ENCODE measurements around the gene SUPV3L1.

The SUPV3L1 gene

DNA sequence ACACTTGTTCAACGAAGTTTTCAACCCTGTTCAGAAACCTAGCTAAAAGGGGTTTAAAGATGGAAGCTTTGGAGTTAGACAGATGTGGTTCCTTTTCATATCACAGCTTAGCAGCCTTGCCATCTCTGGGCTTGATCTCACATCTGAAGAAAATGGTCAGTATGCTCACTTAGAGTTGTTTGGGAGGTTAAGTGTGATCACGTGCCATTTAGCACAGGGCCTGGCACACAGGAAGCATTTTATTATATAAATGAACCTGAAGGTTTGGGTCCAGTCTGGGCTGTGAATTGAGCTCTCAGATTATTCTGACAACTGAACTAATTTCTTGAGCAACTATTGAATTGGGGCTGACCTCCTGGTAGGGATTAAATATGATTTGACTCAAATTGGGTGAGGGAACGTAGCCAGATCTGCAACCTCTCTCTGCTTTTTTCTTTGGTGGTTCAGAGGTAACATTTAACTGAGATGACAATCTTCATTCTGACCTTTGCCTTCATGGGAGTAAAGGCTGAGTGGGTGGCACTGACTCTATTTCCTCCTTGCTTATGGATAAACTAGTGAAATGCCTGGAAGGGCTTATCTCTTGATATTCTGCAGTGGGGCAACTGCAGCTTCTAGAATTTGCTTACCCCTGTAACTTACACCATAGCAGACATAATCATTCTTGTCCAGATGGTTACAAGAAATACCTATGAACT, 29.9 kb downstream of the SUPV3L1 start:
- TF ChIP-seq, protein P1, sequence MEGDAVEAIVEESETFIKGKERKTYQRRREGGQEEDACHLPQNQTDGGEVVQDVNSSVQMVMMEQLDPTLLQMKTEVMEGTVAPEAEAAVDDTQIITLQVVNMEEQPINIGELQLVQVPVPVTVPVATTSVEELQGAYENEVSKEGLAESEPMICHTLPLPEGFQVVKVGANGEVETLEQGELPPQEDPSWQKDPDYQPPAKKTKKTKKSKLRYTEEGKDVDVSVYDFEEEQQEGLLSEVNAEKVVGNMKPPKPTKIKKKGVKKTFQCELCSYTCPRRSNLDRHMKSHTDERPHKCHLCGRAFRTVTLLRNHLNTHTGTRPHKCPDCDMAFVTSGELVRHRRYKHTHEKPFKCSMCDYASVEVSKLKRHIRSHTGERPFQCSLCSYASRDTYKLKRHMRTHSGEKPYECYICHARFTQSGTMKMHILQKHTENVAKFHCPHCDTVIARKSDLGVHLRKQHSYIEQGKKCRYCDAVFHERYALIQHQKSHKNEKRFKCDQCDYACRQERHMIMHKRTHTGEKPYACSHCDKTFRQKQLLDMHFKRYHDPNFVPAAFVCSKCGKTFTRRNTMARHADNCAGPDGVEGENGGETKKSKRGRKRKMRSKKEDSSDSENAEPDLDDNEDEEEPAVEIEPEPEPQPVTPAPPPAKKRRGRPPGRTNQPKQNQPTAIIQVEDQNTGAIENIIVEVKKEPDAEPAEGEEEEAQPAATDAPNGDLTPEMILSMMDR (IDR thresholded peaks at IDR 0.05; ENCODE audit: insufficient read depth, low read length, poor library complexity, severe bottlenecking), result no peak
- peaks cover 11% of the 10 kb centered on the region for H3K36me3 ChIP-seq (ENCODE audit: control insufficient read depth, insufficient read depth, low read length)

DNA sequence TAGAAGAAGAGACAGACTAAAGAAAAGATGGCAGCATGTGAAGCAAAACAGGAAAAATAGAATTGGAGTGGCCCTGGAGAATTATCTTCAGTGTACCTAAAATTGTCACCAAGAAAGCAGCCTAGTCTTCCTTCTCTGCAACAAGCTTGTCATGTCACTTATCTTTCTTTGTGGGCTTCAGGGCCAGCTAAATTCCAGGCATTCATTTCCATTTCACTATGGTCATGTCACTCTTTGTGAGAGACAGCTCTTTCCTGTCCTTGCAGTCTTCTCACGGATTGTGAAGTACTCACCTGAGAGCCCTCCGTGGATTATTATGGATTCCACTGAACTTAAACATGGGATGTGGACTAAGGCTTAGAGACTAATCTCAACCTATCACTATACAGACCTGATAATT, 31.1 kb downstream of the SUPV3L1 start:
- no peak overlapping the region for H3K4me3 ChIP-seq (replicated peaks; ENCODE audit: low read depth, low read length)
- DNase-seq (ENCODE audit: extremely low read depth, insufficient read length), result no peak
- no peaks in the 10 kb centered on the region; the same call in 1 of the 2 replicates for H3K27me3 ChIP-seq (replicated peaks; ENCODE audit: control insufficient read depth, insufficient read depth, low read length)
- TF ChIP-seq, protein P1 (IDR thresholded peaks at IDR 0.05; ENCODE audit: insufficient read depth, low read length, poor library complexity, severe bottlenecking), result no peak
- H3K36me3 ChIP-seq (ENCODE audit: control insufficient read depth, insufficient read depth, low read length), result peaks cover 11% of the 10 kb centered on the region

More for the DNA sequence above, 29.9 kb downstream of the SUPV3L1 start:
- Histone ChIP-seq H3K4me3 (replicated peaks; ENCODE audit: low read depth, low read length) (no peak overlapping the region), H3K27me3 (replicated peaks; ENCODE audit: control insufficient read depth, insufficient read depth, low read length) (no peaks in the 10 kb centered on the region)
- DNase-seq (ENCODE audit: extremely low read depth, insufficient read length), result no peak

DNA sequence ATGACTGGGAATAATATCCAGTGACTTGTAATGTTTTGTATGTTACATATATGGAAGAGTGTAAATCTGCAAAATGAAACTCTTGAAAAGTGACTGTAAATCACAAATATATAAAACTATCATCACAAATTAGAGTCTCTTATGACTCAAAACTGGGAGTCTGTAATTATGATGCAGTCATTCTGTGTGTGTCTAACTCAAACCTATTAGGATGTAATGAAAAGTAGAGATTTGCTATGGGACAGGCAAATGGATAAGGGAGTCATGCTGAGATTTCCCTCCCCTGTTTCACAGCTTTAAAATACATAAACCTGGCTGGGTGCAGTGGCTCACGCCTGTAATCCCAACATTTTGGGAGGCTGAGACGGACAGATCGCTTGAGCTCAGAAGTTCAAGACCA, 31.5 kb downstream of the SUPV3L1 start:
- TF ChIP-seq, protein P1 (IDR thresholded peaks at IDR 0.05; ENCODE audit: insufficient read depth, low read length, poor library complexity, severe bottlenecking), result no peak
- Histone ChIP-seq H3K36me3 (ENCODE audit: control insufficient read depth, insufficient read depth, low read length) (peaks cover 9% of the 10 kb centered on the region), H3K27me3 (replicated peaks; ENCODE audit: control insufficient read depth, insufficient read depth, low read length) (no peaks in the 10 kb centered on the region; the same call in 1 of the 2 replicates), H3K4me3 (replicated peaks; ENCODE audit: low read depth, low read length) (no peak overlapping the region)
- no peak for DNase-seq (ENCODE audit: extremely low read depth, insufficient read length)

DNA sequence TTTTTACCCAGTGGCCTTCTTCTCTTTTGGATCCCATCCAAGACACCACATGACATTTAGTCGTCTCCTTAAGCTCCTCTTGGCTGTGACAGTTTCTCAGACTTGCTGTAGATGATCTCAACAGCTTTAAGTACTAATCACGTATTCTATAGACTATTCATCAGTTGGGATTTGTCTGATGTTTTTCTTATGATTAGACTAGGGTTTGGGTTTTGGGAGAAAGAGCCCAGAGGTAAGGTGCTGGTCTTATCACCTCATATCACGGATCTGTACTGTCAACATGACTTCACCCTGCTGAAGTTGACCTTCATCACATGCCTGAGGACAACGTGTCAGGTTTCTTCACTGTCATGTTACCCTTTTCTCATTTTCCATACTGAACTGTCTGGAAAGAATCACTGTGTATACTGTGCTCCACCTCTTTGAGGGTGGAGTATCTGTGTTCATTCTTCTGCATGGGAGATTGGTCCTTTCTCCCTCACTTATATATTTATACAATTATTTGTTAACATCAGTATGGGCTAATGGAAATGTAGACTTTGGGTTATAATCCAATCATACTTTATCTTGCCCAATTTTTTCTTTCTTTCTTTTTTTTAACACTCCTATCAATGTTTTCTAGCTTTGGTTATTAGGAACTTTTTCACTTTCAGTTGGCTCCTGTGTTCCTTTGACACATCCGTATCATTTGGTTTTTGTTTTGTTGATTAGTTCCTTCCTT, 33.7 kb downstream of the SUPV3L1 start:
- TF ChIP-seq, protein P1 (IDR thresholded peaks at IDR 0.05; ENCODE audit: insufficient read depth, low read length, poor library complexity, severe bottlenecking), result no peak
- no peak for DNase-seq (ENCODE audit: extremely low read depth, insufficient read length)
- Histone ChIP-seq H3K4me3 (replicated peaks; ENCODE audit: low read depth, low read length) (no peak overlapping the region), H3K27me3 (replicated peaks; ENCODE audit: control insufficient read depth, insufficient read depth, low read length) (no peaks in the 10 kb centered on the region; the same call in 1 of the 2 replicates), H3K36me3 (ENCODE audit: control insufficient read depth, insufficient read depth, low read length) (peaks cover under 1% of the 10 kb centered on the region; the same call in 1 of the 2 replicates)

DNA sequence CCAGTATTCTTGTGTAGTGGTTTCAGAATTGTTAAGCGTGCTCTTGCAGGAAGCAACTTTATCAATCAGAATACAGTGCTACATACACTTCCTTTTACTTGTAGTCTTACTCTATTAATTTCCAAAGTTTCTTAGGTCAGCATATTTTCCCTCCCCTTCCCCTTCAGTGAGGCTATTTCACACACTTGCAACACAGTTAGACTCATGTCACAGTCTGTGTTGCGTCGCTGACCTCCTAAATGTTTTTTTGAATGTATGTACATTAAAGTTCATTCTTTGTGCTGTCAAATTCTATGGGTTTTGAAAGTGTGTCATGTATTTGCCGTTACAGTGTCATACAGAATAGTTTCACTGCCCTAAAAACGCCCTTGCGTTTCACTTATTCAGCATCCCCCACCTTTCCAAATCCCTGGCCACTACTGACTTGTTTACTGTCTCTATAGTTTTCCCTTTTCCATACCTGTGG, 34.7 kb downstream of the SUPV3L1 start:
- H3K36me3 ChIP-seq (ENCODE audit: control insufficient read depth, insufficient read depth, low read length), result no peaks in the 10 kb centered on the region
- TF ChIP-seq, protein P1 (IDR thresholded peaks at IDR 0.05; ENCODE audit: insufficient read depth, low read length, poor library complexity, severe bottlenecking), result no peak
- H3K4me3 ChIP-seq (replicated peaks; ENCODE audit: low read depth, low read length), result no peak overlapping the region
- DNase-seq (ENCODE audit: extremely low read depth, insufficient read length), result no peak
- H3K27me3 ChIP-seq (replicated peaks; ENCODE audit: control insufficient read depth, insufficient read depth, low read length), result no peaks in the 10 kb centered on the region; the same call in 1 of the 2 replicates
